ENCODE data around the gene RPN1. TPM values are rescaled to one million over a fixed set of nuclear protein-coding genes. Genes with fewer than 3 reads are reported as not detected.

The RPN1 gene
- total RNA-seq, 1 donor: 341 TPM

DNA sequence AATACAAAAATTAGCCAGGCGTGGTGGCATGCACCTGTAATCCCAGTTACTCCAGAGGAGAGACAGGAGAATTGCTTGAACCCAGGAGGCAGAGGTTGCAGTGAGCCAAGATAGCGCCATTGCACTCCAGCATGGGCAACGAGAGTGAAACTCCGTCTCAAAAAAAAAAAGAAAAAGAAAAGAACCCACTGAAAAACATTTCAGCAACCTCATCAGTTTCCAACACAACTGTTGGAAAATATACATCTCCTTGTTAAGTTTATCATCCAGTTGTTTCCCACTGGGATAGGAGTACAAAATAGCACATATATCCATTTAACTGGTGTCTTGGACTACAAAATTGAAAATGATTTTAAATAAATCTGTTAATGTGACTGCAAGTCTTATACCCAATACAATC lies 2.2 kb downstream of the RPN1 start:
- TF ChIP-seq CTCF (IDR thresholded peaks at IDR 0.05; ENCODE audit: insufficient read depth, low read length): no peak
- no peak for DNase-seq (ENCODE audit: low read depth)
- H3K4me3 ChIP-seq (ENCODE audit: low read depth, low read length): peak overlapping the region; percentile 99

GRCh38 chr3:128647307-128647706 lies 3.3 kb downstream of the RPN1 start:
- DNase-seq (ENCODE audit: low read depth): no peak
- no peak for TF ChIP-seq CTCF (IDR thresholded peaks at IDR 0.05; ENCODE audit: insufficient read depth, low read length)
- no peak overlapping the region for H3K4me3 ChIP-seq (ENCODE audit: low read depth, low read length)

- H3K4me3 ChIP-seq (ENCODE audit: low read depth, low read length): no peak overlapping the region
- TF ChIP-seq CTCF (IDR thresholded peaks at IDR 0.05; ENCODE audit: insufficient read depth, low read length): no peak
- no peak for DNase-seq (ENCODE audit: low read depth)
These were observed 16.5 kb downstream of the RPN1 start for GRCh38 chr3:128634075-128634611.

GRCh38 chr3:128632301-128632700 lies 18.3 kb downstream of the RPN1 start:
- DNase-seq (ENCODE audit: low read depth): no peak
- no peak overlapping the region for H3K4me3 ChIP-seq (ENCODE audit: low read depth, low read length)
- no peak for TF ChIP-seq CTCF (IDR thresholded peaks at IDR 0.05; ENCODE audit: insufficient read depth, low read length)

DNA sequence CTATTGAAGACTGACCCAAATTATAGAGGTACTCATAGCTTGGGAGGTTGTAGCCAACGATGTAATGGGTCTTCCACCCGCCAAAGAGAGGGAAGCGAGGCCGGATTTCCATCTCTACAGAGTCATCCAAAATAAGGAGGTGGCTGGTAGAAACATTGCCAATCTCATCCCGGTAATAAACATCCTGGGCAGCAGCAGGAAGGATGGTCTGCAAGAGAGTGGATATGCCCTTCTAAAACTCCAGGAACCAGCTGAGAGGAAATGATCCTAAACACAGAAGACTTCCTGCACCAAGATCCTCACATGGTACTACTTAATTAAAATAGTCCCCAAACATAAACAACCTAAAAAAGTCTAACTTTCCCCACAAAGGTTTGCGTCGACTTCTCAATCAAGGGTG lies 20.7 kb downstream of the RPN1 start:
- no peak for TF ChIP-seq CTCF (IDR thresholded peaks at IDR 0.05; ENCODE audit: insufficient read depth, low read length)
- no peak for DNase-seq (ENCODE audit: low read depth)
- H3K4me3 ChIP-seq (ENCODE audit: low read depth, low read length): no peak overlapping the region

GRCh38 chr3:128625409-128625945 lies 25.1 kb downstream of the RPN1 start:
- no peak for DNase-seq (ENCODE audit: low read depth)
- no peak overlapping the region for H3K4me3 ChIP-seq (ENCODE audit: low read depth, low read length)
- TF ChIP-seq CTCF (IDR thresholded peaks at IDR 0.05; ENCODE audit: insufficient read depth, low read length): no peak

Data from fibroblast of the aortic adventitia (primary cell).